K562 (cell line): ENCODE measurements around the gene GLP1R. TPM values are rescaled to one million over a fixed set of nuclear protein-coding genes. Genes with fewer than 3 reads are reported as not detected.

Experiments used
- ATAC-seq: fragments of 200-7000 bp; cut with Tn5 transposase; 3 replicates; pipeline ENCODE4 v1.9.1; 2020; ENCODE audit warnings: moderate library complexity
- BruUV-seq: library from RNA; stranded (reverse); fragments of 400-500 nt; replicated peaks from 2 replicates; lab custom pipeline; 2021; lab: Mats Ljungman, UMichigan
- CTCF ChIA-PET: fragments of 300-600 bp; formaldehyde crosslinking; extraction: SDS; loops from one replicate; lab custom pipeline; 2021; ENCODE audit warnings: low intra/inter-chr PET ratio; lab: Yijun Ruan, JAX
- POLR2A ChIA-PET: fragments of 300-600, 350-650 bp; sonication (Branson Sonifier 250); formaldehyde crosslinking; extraction: SDS; loops from one replicate; lab custom pipeline; 2021; ENCODE audit warnings: antibody characterized with exemption, inconsistent platforms; lab: Yijun Ruan, JAX
- DNase-seq, 4 experiments: peaks; one replicate each; pipeline versions ENCODE4 v3.0.0 to v3.0.0-alpha.2; 2011 to 2018; ENCODE audit warnings: low spot score in 3 of 4, mixed read lengths in 3 of 4; ENCODE audit errors: extremely low read depth in 1 of 4
- FAIRE-seq: peaks from 2 replicates; lab custom pipeline; 2011; peaks lifted over from hg19 to GRCh38; lab: Jason Lieb, UNC
- H2AFZ ChIP-seq: 2 replicates; pipeline ENCODE4 v1.6.0; 2011; ENCODE audit warnings: low read depth, low read length, control low read depth, inconsistent platforms
- H3K27ac ChIP-seq: fragments of 200-600 bp; 3 replicates; pipeline ENCODE4 v1.8.0; 2011; ENCODE audit warnings: low read depth, mild to moderate bottlenecking, control low read depth, inconsistent platforms, low read length, moderate library complexity, mixed read lengths; ENCODE audit errors: extremely low read depth
- H3K27me3 ChIP-seq, 2 experiments: fragments of 300-600 bp in 1 of 2; 2 replicates in 1 of 2; 3 replicates in 1 of 2; pipeline versions ENCODE4 v1.6.0 to v1.8.0; 2011; ENCODE audit warnings: inconsistent platforms in 2 of 2, low read length in 2 of 2, mild to moderate bottlenecking in 1 of 2, mixed read lengths in 1 of 2, moderate library complexity in 1 of 2; ENCODE audit not compliant: control insufficient read depth in 2 of 2, insufficient read depth in 2 of 2
- H3K36me3 ChIP-seq: fragments of 300-600 bp; 3 replicates; pipeline ENCODE4 v1.8.0; 2011; ENCODE audit warnings: mild to moderate bottlenecking, low read length, inconsistent platforms; ENCODE audit not compliant: control insufficient read depth, insufficient read depth
- H3K4me1 ChIP-seq, 2 experiments: fragments of 200-600 bp in 1 of 2; replicated peaks in 1 of 2; 2 replicates in 1 of 2; 3 replicates in 1 of 2; pipeline versions ENCODE4 v1.5.1 to v1.8.0; 2011; ENCODE audit warnings: inconsistent platforms in 2 of 2, low read length in 2 of 2, mild to moderate bottlenecking in 1 of 2, mixed read lengths in 1 of 2, moderate library complexity in 1 of 2; ENCODE audit not compliant: control insufficient read depth in 2 of 2, insufficient read depth in 2 of 2
- H3K4me2 ChIP-seq: 2 replicates; pipeline ENCODE4 v1.6.1; 2011; ENCODE audit warnings: low read length, control low read depth, inconsistent platforms, mixed read lengths; ENCODE audit not compliant: insufficient read depth
- H3K4me3 ChIP-seq: fragments of 200-600 bp; sonication (generic), shearing (Covaris generic); 2 replicates; pipeline ENCODE4 v1.5.1; 2016; ENCODE audit warnings: control low read depth, inconsistent platforms
- H3K79me2 ChIP-seq: fragments of 200-600 bp; 3 replicates; pipeline ENCODE4 v1.8.0; 2011; ENCODE audit warnings: low read length, inconsistent platforms; ENCODE audit not compliant: control insufficient read depth, insufficient read depth
- H3K9ac ChIP-seq, 2 experiments: 2 replicates each; pipeline versions ENCODE4 v1.6.0 to v1.6.1; 2011; ENCODE audit warnings: low read depth in 2 of 2, low read length in 2 of 2, control low read depth in 1 of 2, inconsistent platforms in 1 of 2, mild to moderate bottlenecking in 1 of 2, mixed read lengths in 1 of 2; ENCODE audit not compliant: insufficient read depth in 1 of 2
- H3K9me1 ChIP-seq: one replicate; pipeline ENCODE4 v1.6.0; 2011; ENCODE audit warnings: inconsistent platforms, mild to moderate bottlenecking, low read length, moderate library complexity; ENCODE audit not compliant: control insufficient read depth, insufficient read depth
- H3K9me3 ChIP-seq: replicated peaks from 2 replicates; pipeline ENCODE4 v1.5.1; 2011; ENCODE audit warnings: low read depth, low read length, inconsistent platforms; ENCODE audit not compliant: control insufficient read depth, insufficient read depth
- H4K20me1 ChIP-seq: replicated peaks from 2 replicates; pipeline ENCODE4 v1.6.1; 2011; ENCODE audit warnings: low read length, inconsistent platforms, mixed read lengths; ENCODE audit not compliant: control insufficient read depth, insufficient read depth
- CREB3L1 ChIP-seq: fragments of 450-650 bp; IDR thresholded peaks from 2 replicates; pipeline ENCODE4 v1.6.1; 2014; ENCODE audit warnings: low read depth, mild to moderate bottlenecking, moderate library complexity, borderline replicate concordance
- HDAC1 ChIP-seq, 2 experiments: fragments of 450-650 bp; IDR thresholded peaks; 2 replicates each; pipeline ENCODE4 v1.6.1; 2016 to 2017; ENCODE audit warnings: inconsistent platforms in 1 of 2, mild to moderate bottlenecking in 1 of 2, moderate library complexity in 1 of 2
- MIER1 ChIP-seq: fragments of 450-650 bp; IDR thresholded peaks from 2 replicates; pipeline ENCODE4 v1.6.1; 2016; ENCODE audit warnings: antibody characterized with exemption, mild to moderate bottlenecking, low read depth
- REST ChIP-seq, 2 experiments: fragments of 450-650 bp; formaldehyde crosslinking in 1 of 2; IDR thresholded peaks; 2 replicates each; pipeline versions ENCODE4 v1.4.0 to v1.6.1; 2014 to 2020; ENCODE audit warnings: mild to moderate bottlenecking in 2 of 2, borderline replicate concordance in 1 of 2, low read depth in 1 of 2
- ZBTB8A ChIP-seq: fragments of 450-650 bp; IDR thresholded peaks from 2 replicates; pipeline ENCODE4 v1.6.1; 2018; ENCODE audit warnings: mild to moderate bottlenecking, moderate library complexity; ENCODE audit not compliant: partially characterized antibody
- ZNF124 ChIP-seq: sonication (generic); formaldehyde crosslinking; IDR thresholded peaks from 2 replicates; pipeline ENCODE4 v1.8.1; 2022; ENCODE audit warnings: missing genetic modification reagents
- ZNF354B ChIP-seq: fragments of 250-450 bp; sonication (Bioruptor Pico); IDR thresholded peaks from 2 replicates; pipeline ENCODE4 v1.4.0; 2020
- WGBS: fragments of 100-300 bp; shearing (Covaris generic); methylation state at CpG from one replicate; pipeline ENCODE4 v1.1.6; 2016; ENCODE audit warnings: low coverage, mixed read lengths; ENCODE audit not compliant: insufficient coverage; ENCODE audit errors: missing lambda C conversion rate; 5-methylcytosine and 5-hydroxymethylcytosine counted together
- in situ Hi-C: fragments of 300-500 bp; cut with MboI; formaldehyde crosslinking; loops from 4 replicates; pipeline ENCODE4 v1.15.0; 2018; ENCODE audit warnings: inconsistent platforms, mixed read lengths
- intact Hi-C: fragments of 100-400 bp; cut with micrococcal nuclease; formaldehyde crosslinking; loops from 2 replicates; pipeline ENCODE4 v1.14.2; 2022
- polyA plus RNA-seq, 8 experiments: library from polyadenylated mRNA; depleted of rRNA in 4 of 8; stranded (reverse) in 5 of 8; unstranded in 3 of 8; fragments of >200 nt; fragmentation: Nextera tagmentation in 2 of 8; fragmentation: Illumina TruSeq in 1 of 8; extraction: Ambion mirVana in 2 of 8; extraction: Trizol in 1 of 8; gene quantifications; 2 replicates each; pipeline versions ENCODE4 v1.2.1 to v1.2.3, GENCODE V29; 2011 to 2014; ENCODE audit warnings: inconsistent platforms in 1 of 8, missing spikeins in 1 of 8
- total RNA-seq, 7 experiments: library from RNA; depleted of rRNA in 6 of 7; stranded (reverse); fragments of >200 nt in 6 of 7; fragmentation: Illumina TruSeq in 2 of 7; extraction: Trizol in 2 of 7; gene quantifications; 2 replicates each; pipeline versions ENCODE4 v1.2.1 to v1.2.3, GENCODE V29; 2011 to 2021; ENCODE audit warnings: low replicate concordance in 1 of 7

The GLP1R gene
- total and polyA plus RNA-seq, 9 of the 15 experiments (the other 6 are each of a cell fraction or from before 2014, with no cell fraction given) = not detected

- WGBS = under 1% methylated on average over 9 of the region's 9 CpGs
- H3K4me2 ChIP-seq = no peak overlapping the region
- peaks cover 4% of the 10 kb centered on the region; the same call in 1 of the 2 replicates for H4K20me1 ChIP-seq
- DNase-seq = no peak
- no peaks in the 10 kb centered on the region for H3K9me1 ChIP-seq
- no peaks in the 10 kb centered on the region for H3K4me1 ChIP-seq
- no peak for FAIRE-seq
- H3K9me3 ChIP-seq = no peaks in the 10 kb centered on the region
- H2AFZ ChIP-seq = no peak overlapping the region
- no TSS peak for BruUV-seq
- H3K36me3 ChIP-seq = no peaks in the 10 kb centered on the region
- no peak overlapping the region for H3K27ac ChIP-seq
- TF ChIP-seq ZNF124 (CRISPR knock-in tag) (no peak), HDAC1 (IDR thresholded peaks at IDR 0.05) (no peak), CREB3L1 (no peak), ZBTB8A (no peak), ZNF354B (CRISPR knock-in tag) (no peak), REST (IDR thresholded peaks at IDR 0.05; ENCODE audit: borderline replicate concordance) (no peak), REST (CRISPR knock-in tag; IDR thresholded peaks at IDR 0.05; ENCODE audit: low read depth) (no peak), MIER1 (no peak)
- no peaks in the 10 kb centered on the region for H3K79me2 ChIP-seq
- ChIA-PET POLR2A (interaction anchor here (0.7 to 1.0 kb wide), 3 partner anchors 12 to 71 kb away, joined by 3 to 4 read pairs (median 3); no protein-coding TSS in a partner anchor), CTCF (no interaction called here)
- in situ Hi-C loops (no loop called here), intact Hi-C loops (no loop called here)
- H3K4me3 ChIP-seq = no peak overlapping the region
- peaks cover 30 to 70% of the 10 kb centered on the region in 2 experiments; a peak in 4 of 5 replicates for H3K27me3 ChIP-seq
- ATAC-seq = no peak
- H3K9ac ChIP-seq = no peak overlapping the region
These were observed 25.9 kb downstream of the GLP1R start for GRCh38 chr6:39074486-39074885.
